HG03159 (cell line): ENCODE results near the gene SRGN.
"Not testable (repeated sequence)": the region's sequence is repeated elsewhere in the genome, so short reads cannot be mapped to it uniquely, and the experiment has no call there.

Source experiments
- ATAC-seq: cut with Tn5 transposase; IDR thresholded peaks from one replicate; pipeline ENCODE4 v1.9.1; 2021; ENCODE audit warnings: mild to moderate bottlenecking, moderate library complexity; ENCODE audit not compliant: unreplicated experiment

SRGN gene, protein sequence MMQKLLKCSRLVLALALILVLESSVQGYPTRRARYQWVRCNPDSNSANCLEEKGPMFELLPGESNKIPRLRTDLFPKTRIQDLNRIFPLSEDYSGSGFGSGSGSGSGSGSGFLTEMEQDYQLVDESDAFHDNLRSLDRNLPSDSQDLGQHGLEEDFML

DNA sequence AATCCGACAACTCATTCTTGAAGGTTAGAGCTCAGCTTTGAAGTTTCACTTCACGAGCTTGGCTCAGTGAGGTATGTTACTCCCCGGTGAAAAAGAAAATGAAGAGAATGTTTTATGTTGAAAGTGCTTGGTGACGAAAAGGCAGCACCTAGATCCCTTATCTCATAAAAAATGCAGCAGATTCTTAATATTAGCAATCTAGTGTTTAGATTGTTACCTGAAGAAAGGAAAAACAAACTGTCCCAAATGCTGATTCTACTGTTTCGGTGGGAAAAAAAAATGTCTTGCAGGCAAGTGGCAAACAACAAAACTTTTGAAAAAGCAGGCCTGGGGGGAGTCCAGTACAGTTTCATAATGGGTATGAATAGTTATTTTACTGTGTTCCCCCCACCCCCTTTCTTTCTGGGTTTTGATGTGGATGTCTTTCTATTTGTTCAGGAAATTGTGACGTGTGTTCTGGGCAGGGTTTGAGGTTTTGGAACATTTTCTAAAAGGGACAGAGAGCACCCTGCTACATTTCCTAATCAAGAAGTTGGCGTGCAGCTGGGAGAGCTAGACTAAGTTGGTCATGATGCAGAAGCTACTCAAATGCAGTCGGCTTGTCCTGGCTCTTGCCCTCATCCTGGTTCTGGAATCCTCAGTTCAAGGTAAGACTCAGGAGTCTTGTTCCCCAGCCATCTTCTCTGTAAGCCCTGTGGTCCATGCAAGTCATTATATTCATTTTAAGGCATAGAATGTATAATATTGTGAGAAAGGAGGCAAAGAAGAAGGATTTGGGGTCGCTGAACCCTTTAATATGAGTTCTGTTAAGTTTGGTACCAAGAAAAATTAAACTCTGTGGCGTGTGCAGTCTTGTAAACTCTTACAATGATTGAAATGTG, at the start of gene SRGN:
TSS of gene SRGN (plus strand) at position 514 of the 881 bp plus-strand sequence. CDS start at position 569, 55 bp downstream.
- peak; percentile 57 for ATAC-seq

- not testable (repeated sequence) for ATAC-seq
These were observed 47.0 kb upstream of the SRGN start for GRCh38 chr10:69040904-69041303.

GRCh38 chr10:69042417-69042816, 45.5 kb upstream of the SRGN start:
- no peak for ATAC-seq

DNA sequence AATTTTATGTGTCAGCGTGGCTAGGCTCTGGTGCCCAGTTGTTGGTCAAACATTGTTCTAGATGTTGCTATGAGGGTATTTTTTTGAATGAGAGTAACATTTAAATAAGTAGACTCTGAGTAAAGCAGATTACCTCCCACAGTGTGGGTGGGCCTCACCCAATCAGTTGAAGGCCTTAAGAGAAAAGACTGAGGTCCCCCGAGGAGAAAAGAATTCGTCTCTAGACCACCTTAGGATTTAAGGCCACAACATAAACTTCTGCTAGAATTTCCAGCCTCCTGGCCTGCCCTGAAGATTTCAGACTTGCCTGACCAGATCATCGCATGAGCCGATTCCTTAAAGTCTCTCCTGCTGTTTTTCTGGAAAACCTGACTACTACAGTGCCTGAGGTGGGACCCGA, 45.1 kb upstream of the SRGN start:
- no peak for ATAC-seq

DNA sequence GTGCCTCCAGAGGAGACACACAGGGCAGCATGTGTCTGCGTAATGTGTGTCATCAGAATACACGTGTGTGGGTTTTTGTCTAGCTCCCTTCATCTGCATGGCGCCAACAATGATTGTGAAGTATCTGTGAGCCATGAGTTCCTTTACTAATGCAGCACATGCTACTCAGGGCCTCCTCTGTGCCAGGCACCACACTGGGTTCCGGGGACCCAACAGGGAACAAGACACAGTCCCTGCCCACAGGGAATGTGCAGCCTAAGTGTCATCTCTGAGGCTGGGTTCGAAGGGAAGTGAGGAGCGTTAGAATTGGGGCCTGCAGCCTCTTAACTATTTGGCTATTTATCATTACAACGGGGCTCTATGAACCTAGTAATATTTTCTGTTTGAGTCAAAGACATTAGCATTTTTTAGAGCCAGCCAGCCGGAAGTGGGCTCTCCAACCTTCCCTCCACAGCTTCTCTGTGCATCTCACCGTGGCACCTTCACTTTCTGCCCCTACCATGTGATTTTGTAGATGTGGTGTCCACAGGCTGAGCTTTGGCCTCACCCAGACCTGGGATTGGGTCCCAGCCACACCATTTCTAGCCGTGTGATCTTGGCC, 43.9 kb upstream of the SRGN start:
- peak; percentile 49 for ATAC-seq

DNA sequence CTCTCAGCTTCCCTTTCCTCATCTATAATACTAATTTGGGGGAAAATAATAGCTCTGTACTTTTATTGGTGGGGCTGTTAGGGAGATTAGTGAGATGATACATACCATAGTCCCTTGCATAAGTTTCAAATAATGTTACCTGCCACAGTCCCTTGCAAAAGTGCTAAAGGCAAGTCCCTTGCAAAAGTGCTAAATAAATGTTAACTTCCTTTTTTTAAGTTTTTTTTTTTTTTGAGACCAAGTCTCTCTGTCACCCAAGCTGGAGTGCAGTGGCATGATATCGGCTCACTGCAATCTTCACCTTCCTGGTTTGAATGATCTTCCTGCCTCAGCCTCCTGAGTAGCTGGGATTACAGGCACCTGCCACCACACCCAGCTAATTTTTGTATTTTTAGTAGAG, 43.4 kb upstream of the SRGN start:
- ATAC-seq: no peak

- ATAC-seq: peak; percentile 71
These were observed 42.2 kb upstream of the SRGN start for GRCh38 chr10:69045441-69046300.

- no peak for ATAC-seq
These were observed 40.6 kb upstream of the SRGN start for GRCh38 chr10:69047111-69047832.

DNA sequence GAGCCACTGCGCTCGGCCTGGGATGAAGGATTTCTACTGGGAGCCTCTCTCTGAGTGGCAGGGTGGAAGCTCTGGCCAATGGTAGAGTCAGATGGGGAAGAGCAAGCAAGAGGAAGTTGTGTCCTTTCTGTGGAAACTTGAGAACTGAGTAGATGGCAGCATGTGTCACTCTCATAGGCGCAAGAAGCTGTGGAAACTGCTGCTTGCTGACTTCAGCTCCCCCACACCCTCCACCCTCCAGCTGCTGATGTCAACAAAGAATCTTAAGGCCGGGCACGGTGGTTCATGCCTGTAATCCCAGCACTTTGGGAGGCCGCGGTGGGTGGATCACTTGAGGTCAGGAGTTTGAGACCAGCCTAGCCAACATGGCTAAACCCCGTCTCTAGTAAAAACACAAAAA, 39.8 kb upstream of the SRGN start:
- ATAC-seq: no peak

DNA sequence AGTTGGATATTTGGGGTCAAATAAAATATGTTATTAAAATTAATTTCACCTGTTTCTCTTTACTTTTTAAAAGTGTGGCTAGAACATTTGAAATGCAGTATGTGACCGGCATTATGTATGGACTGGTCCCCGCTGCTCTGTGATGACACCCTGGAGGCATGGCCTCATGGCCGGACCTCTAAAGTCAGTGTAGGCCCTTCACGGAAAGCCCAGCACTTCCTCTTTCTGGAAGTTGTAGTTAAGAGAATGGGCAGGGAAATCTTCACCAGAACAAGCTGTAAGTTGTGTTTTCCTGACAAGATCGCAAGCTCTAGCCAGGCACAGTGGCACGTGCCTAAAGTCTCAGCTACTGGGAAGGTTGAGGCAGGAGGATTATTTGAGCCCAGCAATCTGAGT, 38.3 kb upstream of the SRGN start:
- ATAC-seq: no peak

DNA sequence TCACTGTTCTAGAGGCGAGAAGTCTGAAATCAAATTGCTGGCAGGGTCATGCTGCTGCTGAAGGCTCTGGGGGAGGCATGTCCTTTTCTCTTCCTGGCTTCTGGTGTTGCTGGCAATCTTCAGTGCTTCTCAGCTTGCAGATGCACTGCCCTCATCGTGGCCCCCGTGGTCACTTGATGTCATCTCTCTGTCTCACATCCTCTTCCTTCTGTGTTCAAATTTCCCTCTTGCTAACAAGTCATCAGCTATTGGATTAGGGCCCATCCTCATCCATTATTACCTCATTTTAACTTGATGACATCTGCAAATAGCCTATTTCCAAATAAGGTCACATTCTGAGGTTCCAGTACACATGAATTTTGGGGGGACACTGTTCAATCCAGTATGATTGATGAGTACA, 36.6 kb upstream of the SRGN start:
- ATAC-seq: peak; percentile 63

GRCh38 chr10:69051710-69052487, 36.0 kb upstream of the SRGN start:
- ATAC-seq: no peak

- no peak for ATAC-seq
These were observed 35.2 kb upstream of the SRGN start for GRCh38 chr10:69052736-69053135.

DNA sequence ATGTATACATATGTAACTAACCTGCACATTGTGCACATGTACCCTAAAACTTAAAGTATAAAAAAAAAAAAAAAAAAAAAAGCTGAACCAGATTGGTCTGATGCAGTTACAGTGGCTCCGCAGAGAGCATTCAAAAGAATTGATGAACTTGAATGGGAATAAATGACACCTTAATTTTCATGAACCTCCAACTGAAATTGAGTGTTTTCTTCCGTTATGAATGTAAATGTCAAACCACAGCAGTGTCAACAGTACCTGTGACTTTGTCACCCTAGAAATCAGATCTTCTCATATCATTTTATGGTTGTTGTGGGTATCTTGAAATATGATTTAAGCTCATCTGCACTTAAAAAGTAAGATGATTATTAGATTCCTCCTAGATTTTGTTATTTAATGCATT, 32.7 kb upstream of the SRGN start:
- no peak for ATAC-seq

DNA sequence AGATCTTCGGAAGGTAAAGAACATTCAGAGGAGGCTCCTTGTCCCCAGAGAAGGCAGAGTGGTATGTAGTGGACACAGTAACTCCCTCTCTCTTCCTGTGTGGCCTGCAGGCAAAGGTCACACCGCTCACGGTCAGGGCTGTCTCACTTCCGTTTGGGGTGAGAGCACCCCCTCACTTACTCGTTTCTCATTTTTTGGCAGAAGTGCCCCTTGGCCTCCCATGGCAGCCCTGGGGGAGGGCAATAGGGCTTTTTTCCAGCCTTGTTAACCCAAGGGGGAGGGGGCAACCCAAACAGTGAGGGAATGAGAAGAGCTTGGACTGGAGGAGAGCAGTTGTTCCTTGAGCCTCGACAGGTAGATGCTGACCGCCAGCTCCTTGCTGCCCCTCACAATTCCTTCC, 31.8 kb upstream of the SRGN start:
- no peak for ATAC-seq

- no peak for ATAC-seq
These were observed 31.2 kb upstream of the SRGN start for GRCh38 chr10:69056536-69057260.

DNA sequence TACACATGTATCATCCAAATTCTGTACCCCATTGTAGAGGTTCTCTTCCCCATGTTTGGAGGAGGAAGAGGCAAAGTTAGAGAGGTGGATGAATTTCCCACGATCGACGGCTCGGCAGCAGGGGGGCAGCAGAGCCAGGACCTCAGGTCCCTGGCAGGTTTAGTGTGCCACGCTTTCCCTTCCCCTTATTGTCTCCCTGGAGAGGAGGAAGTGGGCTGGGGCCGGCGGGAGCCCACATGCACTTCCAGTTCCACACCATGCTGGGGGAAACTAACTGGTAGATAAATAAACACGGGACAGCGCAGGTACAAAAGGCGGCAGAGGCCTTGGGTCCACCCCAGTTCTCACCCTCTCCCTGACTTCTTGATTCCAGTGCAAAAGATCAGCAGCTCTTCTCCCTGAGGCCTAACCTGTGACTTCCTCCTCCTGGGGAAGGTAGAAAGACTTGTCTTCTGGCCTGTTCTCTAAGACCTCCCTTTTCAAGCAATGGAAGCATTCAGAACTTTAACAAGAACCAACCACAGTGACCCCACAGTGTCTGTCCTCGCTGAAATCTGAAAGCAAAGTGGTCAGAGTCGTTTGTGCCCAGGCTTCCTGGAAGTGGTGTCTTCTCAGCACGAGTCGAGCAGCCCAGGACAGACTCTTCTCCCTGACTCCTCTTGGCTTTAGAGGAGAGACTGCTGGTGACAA, 30.5 kb upstream of the SRGN start:
- no peak for ATAC-seq

DNA sequence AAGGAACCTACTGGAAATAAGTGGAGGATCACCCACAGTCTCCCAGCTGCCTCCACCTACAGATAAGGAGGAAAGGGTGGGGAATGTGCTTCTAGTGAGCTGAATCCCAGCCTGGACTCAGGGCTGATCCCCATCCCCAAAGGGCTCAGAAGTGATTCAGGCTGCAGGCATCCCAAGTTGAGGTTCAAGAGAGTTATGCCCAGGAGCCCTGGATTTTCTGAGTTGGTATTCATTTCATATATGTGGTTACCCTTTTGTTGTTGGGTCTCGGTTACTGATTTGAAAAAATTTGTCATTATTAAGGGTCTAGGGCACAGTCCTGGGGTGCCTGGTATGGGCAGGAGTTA, 30.0 kb upstream of the SRGN start:
- no peak for ATAC-seq
